ENCODE measurements around the gene LCLAT1.

The LCLAT1 gene

DNA sequence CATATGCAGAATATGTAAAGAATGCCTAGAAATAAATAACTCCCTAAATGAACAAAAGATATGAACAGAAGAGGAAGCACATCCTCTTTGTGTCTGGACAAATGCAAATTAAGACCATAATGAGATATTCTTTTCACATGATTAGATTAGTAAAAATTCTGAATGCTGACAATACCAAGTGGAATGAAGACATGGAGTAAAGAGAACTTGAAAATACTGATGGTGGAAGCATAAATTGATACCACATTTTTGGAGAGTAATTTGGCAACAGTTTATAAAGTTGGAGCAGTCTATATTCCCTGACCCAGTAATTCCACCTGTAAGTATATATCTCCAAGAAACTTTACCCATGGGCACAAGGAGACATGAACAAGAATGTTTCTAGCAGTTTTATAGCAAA, 230.2 kb downstream of the LCLAT1 start:
- Histone ChIP-seq H3K4me3 (ENCODE audit: insufficient read depth, low read length, poor library complexity, severe bottlenecking) (no peak overlapping the region), H3K9me2 (replicated peaks; ENCODE audit: insufficient read depth, low read length) (no peaks in the 10 kb centered on the region), H2AFZ (ENCODE audit: low read depth, low read length, severe bottlenecking) (no peak overlapping the region)

DNA sequence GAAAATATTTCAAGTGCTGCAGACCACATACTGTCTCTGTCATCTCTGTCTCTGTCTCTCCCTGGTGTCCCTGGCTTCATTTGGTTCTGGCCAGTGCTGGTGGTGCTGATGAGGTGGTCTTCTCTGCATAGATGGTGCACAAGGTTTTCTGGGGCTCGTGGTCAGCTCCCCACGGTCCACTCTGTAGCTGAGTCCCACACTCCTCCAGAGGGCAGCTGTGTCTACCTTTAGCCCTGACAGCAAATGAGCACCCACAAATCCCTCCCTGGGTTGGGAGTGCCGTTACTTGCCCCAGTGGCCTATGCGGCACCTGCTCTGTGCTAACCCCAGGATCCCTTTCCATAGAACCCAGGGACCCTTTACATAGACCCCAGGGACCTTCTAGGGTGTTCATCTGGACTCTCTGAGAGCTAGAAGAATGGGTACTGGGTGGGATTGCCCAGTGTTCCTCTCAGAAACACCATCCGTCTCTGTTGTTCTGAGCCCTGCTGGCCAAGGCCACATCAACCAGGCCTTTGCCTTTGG, 230.9 kb downstream of the LCLAT1 start:
- Histone ChIP-seq H3F3A (ENCODE audit: insufficient read depth) (no peaks in the 10 kb centered on the region), H3K4me2 (ENCODE audit: low read depth, low read length, poor library complexity, severe bottlenecking) (no peak overlapping the region), H2AFZ (ENCODE audit: low read depth, low read length, severe bottlenecking) (no peak overlapping the region), H3K27ac (ENCODE audit: low read depth, low read length) (no peak overlapping the region), H3K27me3 (ENCODE audit: low read length) (no peaks in the 10 kb centered on the region), H3K9ac (ENCODE audit: low read length) (no peak overlapping the region), H4K20me1 (ENCODE audit: low read depth, low read length) (no peaks in the 10 kb centered on the region), H3K36me3 (ENCODE audit: low read length) (no peaks in the 10 kb centered on the region), H3K79me2 (ENCODE audit: insufficient read depth, low read length) (no peaks in the 10 kb centered on the region), H3K9me2 (replicated peaks; ENCODE audit: insufficient read depth, low read length) (no peaks in the 10 kb centered on the region), H3K9me3 (ENCODE audit: insufficient read depth, low read length) (no peaks in the 10 kb centered on the region), H3K4me3 (ENCODE audit: insufficient read depth, low read length, poor library complexity, severe bottlenecking) (no peak overlapping the region)
- no peak for TF ChIP-seq EZH2phosphoT487 (conservative IDR thresholded peaks at IDR 0.05; ENCODE audit: low read length)
- TF ChIP-seq, protein P1, sequence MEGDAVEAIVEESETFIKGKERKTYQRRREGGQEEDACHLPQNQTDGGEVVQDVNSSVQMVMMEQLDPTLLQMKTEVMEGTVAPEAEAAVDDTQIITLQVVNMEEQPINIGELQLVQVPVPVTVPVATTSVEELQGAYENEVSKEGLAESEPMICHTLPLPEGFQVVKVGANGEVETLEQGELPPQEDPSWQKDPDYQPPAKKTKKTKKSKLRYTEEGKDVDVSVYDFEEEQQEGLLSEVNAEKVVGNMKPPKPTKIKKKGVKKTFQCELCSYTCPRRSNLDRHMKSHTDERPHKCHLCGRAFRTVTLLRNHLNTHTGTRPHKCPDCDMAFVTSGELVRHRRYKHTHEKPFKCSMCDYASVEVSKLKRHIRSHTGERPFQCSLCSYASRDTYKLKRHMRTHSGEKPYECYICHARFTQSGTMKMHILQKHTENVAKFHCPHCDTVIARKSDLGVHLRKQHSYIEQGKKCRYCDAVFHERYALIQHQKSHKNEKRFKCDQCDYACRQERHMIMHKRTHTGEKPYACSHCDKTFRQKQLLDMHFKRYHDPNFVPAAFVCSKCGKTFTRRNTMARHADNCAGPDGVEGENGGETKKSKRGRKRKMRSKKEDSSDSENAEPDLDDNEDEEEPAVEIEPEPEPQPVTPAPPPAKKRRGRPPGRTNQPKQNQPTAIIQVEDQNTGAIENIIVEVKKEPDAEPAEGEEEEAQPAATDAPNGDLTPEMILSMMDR (IDR thresholded peaks at IDR 0.05; ENCODE audit: insufficient read depth, low read length, poor library complexity, severe bottlenecking) = no peak

More for the DNA sequence above, 230.2 kb downstream of the LCLAT1 start:
- H3K9me3 ChIP-seq (ENCODE audit: insufficient read depth, low read length) = no peaks in the 10 kb centered on the region
- H3K9ac ChIP-seq (ENCODE audit: low read length) = no peak overlapping the region
- no peaks in the 10 kb centered on the region for H4K20me1 ChIP-seq (ENCODE audit: low read depth, low read length)
- no peak overlapping the region for H3K4me2 ChIP-seq (ENCODE audit: low read depth, low read length, poor library complexity, severe bottlenecking)
- no peaks in the 10 kb centered on the region for H3F3A ChIP-seq (ENCODE audit: insufficient read depth)
- H3K36me3 ChIP-seq (ENCODE audit: low read length) = no peaks in the 10 kb centered on the region
- TF ChIP-seq, protein P1 (IDR thresholded peaks at IDR 0.05; ENCODE audit: insufficient read depth, low read length, poor library complexity, severe bottlenecking) = no peak
- no peak for TF ChIP-seq EZH2phosphoT487 (conservative IDR thresholded peaks at IDR 0.05; ENCODE audit: low read length)
- no peaks in the 10 kb centered on the region for H3K79me2 ChIP-seq (ENCODE audit: insufficient read depth, low read length)
- H3K27me3 ChIP-seq (ENCODE audit: low read length) = no peaks in the 10 kb centered on the region
- no peak overlapping the region for H3K27ac ChIP-seq (ENCODE audit: low read depth, low read length)

DNA sequence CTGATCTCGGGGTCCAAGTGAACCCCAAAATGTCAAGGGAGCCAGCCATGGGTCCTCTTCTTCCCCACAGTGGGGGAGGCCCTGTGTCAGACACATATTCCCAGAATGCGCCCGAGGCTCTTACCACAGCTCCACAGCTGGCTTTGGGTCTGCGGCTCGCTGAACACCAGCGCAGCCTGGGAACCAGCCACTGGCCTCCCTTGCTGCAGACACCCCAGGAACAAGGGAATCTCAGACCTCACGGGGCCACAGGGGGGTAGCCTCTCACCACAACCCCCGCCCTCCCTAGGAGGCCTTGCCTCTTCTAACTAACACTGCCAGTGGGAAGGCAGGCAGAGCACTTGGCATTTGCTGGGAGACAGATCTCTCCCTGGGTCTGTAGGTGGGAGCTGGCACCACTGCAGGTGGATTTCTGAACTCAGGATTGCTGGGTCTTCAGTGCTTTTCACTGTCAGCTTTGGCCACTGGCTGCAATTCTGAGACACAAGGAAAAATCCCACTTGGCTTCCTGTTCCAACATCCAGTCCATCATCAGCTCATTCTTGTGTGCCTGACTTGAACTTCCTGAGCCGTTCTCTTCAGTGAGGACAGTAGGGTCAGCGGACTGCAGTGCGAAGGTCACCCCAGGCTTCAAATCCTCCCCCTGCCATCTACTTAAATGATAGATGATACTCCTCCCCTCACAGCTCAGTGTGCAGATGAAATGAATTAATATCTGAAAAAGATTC, 231.5 kb downstream of the LCLAT1 start:
- TF ChIP-seq, protein P1 (IDR thresholded peaks at IDR 0.05; ENCODE audit: insufficient read depth, low read length, poor library complexity, severe bottlenecking) = no peak
- TF ChIP-seq EZH2phosphoT487 (conservative IDR thresholded peaks at IDR 0.05; ENCODE audit: low read length) = no peak
- Histone ChIP-seq H3K27ac (ENCODE audit: low read depth, low read length) (no peak overlapping the region), H3K9ac (ENCODE audit: low read length) (no peak overlapping the region), H4K20me1 (ENCODE audit: low read depth, low read length) (no peaks in the 10 kb centered on the region), H3K4me3 (ENCODE audit: insufficient read depth, low read length, poor library complexity, severe bottlenecking) (no peak overlapping the region), H3F3A (ENCODE audit: insufficient read depth) (no peaks in the 10 kb centered on the region), H3K27me3 (ENCODE audit: low read length) (no peaks in the 10 kb centered on the region), H3K4me2 (ENCODE audit: low read depth, low read length, poor library complexity, severe bottlenecking) (no peak overlapping the region), H3K36me3 (ENCODE audit: low read length) (no peaks in the 10 kb centered on the region), H3K9me2 (replicated peaks; ENCODE audit: insufficient read depth, low read length) (no peaks in the 10 kb centered on the region), H3K79me2 (ENCODE audit: insufficient read depth, low read length) (no peaks in the 10 kb centered on the region), H2AFZ (ENCODE audit: low read depth, low read length, severe bottlenecking) (no peak overlapping the region), H3K9me3 (ENCODE audit: insufficient read depth, low read length) (no peaks in the 10 kb centered on the region)
